A673 (cell line): ENCODE results near the gene DENND1A. TPM values are rescaled to one million over a fixed set of nuclear protein-coding genes. Genes with fewer than 3 reads are reported as not detected.

ENCODE experiments used
- BruUV-seq: library from RNA; stranded (reverse); fragments of 400-500 nt; replicated peaks from 2 replicates; lab custom pipeline; 2021; lab: Mats Ljungman, UMichigan
- CTCF ChIA-PET: fragments of 300-600 bp; sonication (Branson Sonifier 250); formaldehyde crosslinking; loops from one replicate; lab custom pipeline; 2022; ENCODE audit warnings: antibody characterized with exemption; lab: Charles Lee
- POLR2A ChIA-PET: fragments of 300-600 bp; sonication (Branson Sonifier 250); formaldehyde crosslinking; loops from one replicate; lab custom pipeline; 2022; ENCODE audit warnings: antibody characterized with exemption; ENCODE audit not compliant: low non-redundant PET; lab: Charles Lee
- DNase-seq: peaks from one replicate; pipeline ENCODE4 v3.0.0-alpha.2; 2015; ENCODE audit warnings: low spot score
- H3K27ac ChIP-seq: fragments of 200-600 bp; sonication (generic); 2 replicates; pipeline ENCODE4 v1.5.1; 2016; ENCODE audit warnings: mixed run types, low read depth, mild to moderate bottlenecking, mixed read lengths, antibody characterized with exemption, low read length; ENCODE audit not compliant: poor library complexity, severe bottlenecking
- H3K27me3 ChIP-seq: fragments of 200-600 bp; sonication (generic); replicated peaks from 2 replicates; pipeline ENCODE4 v1.6.1; 2017; ENCODE audit warnings: mixed run types, low read depth, mild to moderate bottlenecking, mixed read lengths, antibody characterized with exemption, low read length; ENCODE audit not compliant: insufficient read depth, poor library complexity
- H3K36me3 ChIP-seq: fragments of 200-600 bp; sonication (generic); 2 replicates; pipeline ENCODE4 v1.6.1; 2016; ENCODE audit warnings: mixed run types, mild to moderate bottlenecking, mixed read lengths, antibody characterized with exemption, low read length; ENCODE audit not compliant: insufficient read depth, poor library complexity, severe bottlenecking
- H3K4me1 ChIP-seq: fragments of 200-600 bp; sonication (generic); 2 replicates; pipeline ENCODE4 v1.6.1; 2017; ENCODE audit warnings: mixed run types, mild to moderate bottlenecking, mixed read lengths, antibody characterized with exemption, low read length; ENCODE audit not compliant: insufficient read depth, poor library complexity, severe bottlenecking
- H3K4me3 ChIP-seq: fragments of 200-600 bp; sonication (generic); 2 replicates; pipeline ENCODE4 v1.5.1; 2016; ENCODE audit warnings: low read depth, mixed run types, mild to moderate bottlenecking, mixed read lengths, low read length; ENCODE audit not compliant: poor library complexity, severe bottlenecking
- H3K9me3 ChIP-seq: fragments of 200-600 bp; sonication (generic); 2 replicates; pipeline ENCODE4 v1.6.1; 2016; ENCODE audit warnings: mixed run types, low read depth, mild to moderate bottlenecking, mixed read lengths, antibody characterized with exemption, low read length; ENCODE audit not compliant: poor library complexity, severe bottlenecking
- EZH2 ChIP-seq: fragments of 200-600 bp; sonication (generic); IDR thresholded peaks from 2 replicates; pipeline ENCODE4 v1.6.1; 2017; ENCODE audit warnings: borderline replicate concordance, low read depth, mild to moderate bottlenecking, mixed read lengths, antibody characterized with exemption, low read length; ENCODE audit not compliant: poor library complexity, severe bottlenecking
- intact Hi-C: fragments of 100-400 bp; cut with micrococcal nuclease; formaldehyde crosslinking; loops from one replicate; pipeline ENCODE4 v1.10.0; 2022; ENCODE audit not compliant: unreplicated experiment
- total RNA-seq: library from RNA; stranded (reverse); gene quantifications from 2 replicates; pipeline ENCODE4 v1.2.3, GENCODE V29; 2021
- TF ChIP-seq, protein P1 (sequence below): fragments of 300-800, 200-600 bp; sonication (generic); conservative IDR thresholded peaks from 2 replicates; pipeline ENCODE4 v1.5.1; 2017; ENCODE audit warnings: low read depth, mild to moderate bottlenecking, antibody characterized with exemption, low read length, moderate library complexity, mixed read lengths

Gene DENND1A
- total RNA-seq, 1 experiment from 2014 or later = 12.0 TPM

GRCh38 chr9:123358181-123358905 lies 571.6 kb downstream of the DENND1A start:
- Histone ChIP-seq H3K36me3 (no peaks in the 10 kb centered on the region), H3K9me3 (no peaks in the 10 kb centered on the region), H3K4me1 (peaks cover 8% of the 10 kb centered on the region), H3K27me3 (no peaks in the 10 kb centered on the region), H3K27ac (no peak overlapping the region), H3K4me3 (no peak overlapping the region)
- POLR2A ChIA-PET = no interaction called here
- intact Hi-C loops = no loop called here
- no peak for DNase-seq
- TF ChIP-seq EZH2 = no peak
- TF ChIP-seq, protein P1, sequence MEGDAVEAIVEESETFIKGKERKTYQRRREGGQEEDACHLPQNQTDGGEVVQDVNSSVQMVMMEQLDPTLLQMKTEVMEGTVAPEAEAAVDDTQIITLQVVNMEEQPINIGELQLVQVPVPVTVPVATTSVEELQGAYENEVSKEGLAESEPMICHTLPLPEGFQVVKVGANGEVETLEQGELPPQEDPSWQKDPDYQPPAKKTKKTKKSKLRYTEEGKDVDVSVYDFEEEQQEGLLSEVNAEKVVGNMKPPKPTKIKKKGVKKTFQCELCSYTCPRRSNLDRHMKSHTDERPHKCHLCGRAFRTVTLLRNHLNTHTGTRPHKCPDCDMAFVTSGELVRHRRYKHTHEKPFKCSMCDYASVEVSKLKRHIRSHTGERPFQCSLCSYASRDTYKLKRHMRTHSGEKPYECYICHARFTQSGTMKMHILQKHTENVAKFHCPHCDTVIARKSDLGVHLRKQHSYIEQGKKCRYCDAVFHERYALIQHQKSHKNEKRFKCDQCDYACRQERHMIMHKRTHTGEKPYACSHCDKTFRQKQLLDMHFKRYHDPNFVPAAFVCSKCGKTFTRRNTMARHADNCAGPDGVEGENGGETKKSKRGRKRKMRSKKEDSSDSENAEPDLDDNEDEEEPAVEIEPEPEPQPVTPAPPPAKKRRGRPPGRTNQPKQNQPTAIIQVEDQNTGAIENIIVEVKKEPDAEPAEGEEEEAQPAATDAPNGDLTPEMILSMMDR = no peak
- CTCF ChIA-PET = no interaction called here
- no TSS peak for BruUV-seq

GRCh38 chr9:123357743-123358059 lies 572.2 kb downstream of the DENND1A start:
- H3K9me3 ChIP-seq = no peaks in the 10 kb centered on the region
- H3K4me1 ChIP-seq = peaks cover 8% of the 10 kb centered on the region
- BruUV-seq = no TSS peak
- H3K27me3 ChIP-seq = no peaks in the 10 kb centered on the region
- no peaks in the 10 kb centered on the region for H3K36me3 ChIP-seq
- TF ChIP-seq, protein P1 = no peak
- no peak for TF ChIP-seq EZH2
- CTCF ChIA-PET = no interaction called here
- POLR2A ChIA-PET = no interaction called here
- H3K27ac ChIP-seq = no peak overlapping the region
- no peak overlapping the region for H3K4me3 ChIP-seq
- no peak for DNase-seq
- intact Hi-C loops = no loop called here

DNA sequence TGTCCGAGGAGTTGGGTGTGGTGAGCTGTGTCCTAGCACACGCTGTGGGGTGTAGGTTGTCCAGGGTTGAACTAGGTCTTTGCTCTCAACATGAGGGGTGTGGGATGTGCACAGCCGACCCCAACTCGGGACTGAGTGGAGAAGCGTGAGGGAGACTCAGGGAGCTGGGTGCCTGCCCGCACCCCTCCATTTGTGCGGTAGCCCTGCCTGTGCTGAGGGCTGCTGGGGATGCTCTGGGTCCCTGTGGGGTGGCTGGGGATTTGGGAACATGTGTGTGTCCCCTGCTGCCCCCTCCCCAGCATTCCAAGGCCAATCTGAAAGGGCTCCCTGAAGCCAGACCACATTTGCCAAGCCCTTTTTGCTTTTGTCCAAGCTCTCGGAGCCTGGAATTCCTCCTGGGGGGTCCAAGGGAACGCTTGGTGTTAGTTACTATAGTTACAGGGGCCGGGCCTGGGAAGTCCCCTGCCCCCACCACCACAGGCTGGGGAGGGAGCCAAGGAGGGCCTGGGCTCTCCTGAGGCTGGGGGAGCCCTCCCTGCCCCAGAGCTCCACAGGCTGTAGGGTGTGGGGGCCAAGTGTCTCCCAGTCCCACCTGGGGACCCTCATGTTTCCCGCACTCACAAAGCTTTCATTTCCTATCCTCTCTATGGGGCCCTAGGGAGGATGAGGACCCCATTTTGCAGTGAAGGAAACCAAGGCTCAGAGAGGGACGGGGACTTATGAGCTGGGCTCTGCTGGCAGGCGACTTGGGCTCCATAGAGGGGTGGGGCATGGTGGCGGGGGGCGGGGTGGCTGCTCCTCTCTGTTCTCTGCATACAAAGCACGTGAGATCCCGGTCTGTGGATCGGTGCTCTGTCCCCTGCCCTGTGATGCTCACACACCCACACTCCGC lies 572.8 kb downstream of the DENND1A start:
- no peaks in the 10 kb centered on the region for H3K9me3 ChIP-seq
- TF ChIP-seq, protein P1 = no peak
- TF ChIP-seq EZH2 = no peak
- no peaks in the 10 kb centered on the region for H3K27me3 ChIP-seq
- no peaks in the 10 kb centered on the region for H3K36me3 ChIP-seq
- no peak overlapping the region for H3K27ac ChIP-seq
- intact Hi-C loops = no loop called here
- CTCF ChIA-PET = no interaction called here
- POLR2A ChIA-PET = no interaction called here
- H3K4me1 ChIP-seq = peaks cover 8% of the 10 kb centered on the region
- H3K4me3 ChIP-seq = no peak overlapping the region
- no peak for DNase-seq
- BruUV-seq = no TSS peak
